SK-N-SH treated with all-trans-retinoic acid at 6 μM for 48 hours (cell line): ENCODE results near the gene FKBP6.
"Not testable (repeated sequence)": the region's sequence is repeated elsewhere in the genome, so short reads cannot be mapped to it uniquely, and the experiment has no call there.

Experiments used
- ATAC-seq: fragments of 200-7000 bp; cut with Tn5 transposase; 3 replicates; pipeline ENCODE4 v1.9.1; 2020; ENCODE audit warnings: mild to moderate bottlenecking, moderate library complexity
- BACH2 ChIP-seq: fragments of 250-450 bp; sonication (Bioruptor Pico); IDR thresholded peaks from 2 replicates; pipeline ENCODE4 v1.9.0; 2021; ENCODE audit warnings: mild to moderate bottlenecking, borderline replicate concordance
- CSDC2 ChIP-seq: fragments of 250-450 bp; sonication (Bioruptor Pico); IDR thresholded peaks from 2 replicates; pipeline ENCODE4 v1.5.0; 2020; ENCODE audit warnings: mild to moderate bottlenecking, moderate library complexity
- ESRRG ChIP-seq: fragments of 250-450 bp; sonication (Bioruptor Pico); IDR thresholded peaks from 2 replicates; pipeline ENCODE4 v1.6.1; 2021; ENCODE audit warnings: mild to moderate bottlenecking
- ISL1 ChIP-seq: fragments of 250-450 bp; sonication (Bioruptor Pico); IDR thresholded peaks from 2 replicates; pipeline ENCODE4 v2.1.2; 2022; ENCODE audit warnings: mild to moderate bottlenecking, moderate library complexity
- OSR1 ChIP-seq: fragments of 250-450 bp; sonication (Bioruptor Pico); IDR thresholded peaks from 2 replicates; pipeline ENCODE4 v1.8.0; 2022; ENCODE audit warnings: moderate library complexity, mild to moderate bottlenecking, inconsistent platforms
- PPARA ChIP-seq: fragments of 250-450 bp; sonication (Bioruptor Pico); IDR thresholded peaks from 2 replicates; pipeline ENCODE4 v1.5.0; 2020; ENCODE audit warnings: mild to moderate bottlenecking, borderline replicate concordance
- TCF4 ChIP-seq: fragments of 250-450 bp; sonication (Bioruptor Pico); IDR thresholded peaks from 2 replicates; pipeline ENCODE4 v1.8.0; 2021; ENCODE audit warnings: mild to moderate bottlenecking, moderate library complexity, borderline replicate concordance
- TOX ChIP-seq: fragments of 250-450 bp; sonication (Bioruptor Pico); IDR thresholded peaks from 2 replicates; pipeline ENCODE4 v1.8.0; 2021; ENCODE audit warnings: mild to moderate bottlenecking, moderate library complexity, borderline replicate concordance
- ZC3H10 ChIP-seq: fragments of 250-450 bp; sonication (Bioruptor Pico); IDR thresholded peaks from 2 replicates; pipeline ENCODE4 v1.5.1; 2021; ENCODE audit warnings: mild to moderate bottlenecking, moderate library complexity
- ZNF8 ChIP-seq: fragments of 450-650 bp; formaldehyde crosslinking; IDR thresholded peaks from 2 replicates; pipeline ENCODE4 v1.5.0; 2020; ENCODE audit warnings: mild to moderate bottlenecking, moderate library complexity
- TF ChIP-seq, protein P1 (sequence below): fragments of 250-450 bp; sonication (Bioruptor Pico); IDR thresholded peaks from 2 replicates; pipeline ENCODE4 v1.5.1; 2020; ENCODE audit warnings: low read depth, mild to moderate bottlenecking, moderate library complexity
- TF ChIP-seq, protein P2 (sequence below): fragments of 250-450 bp; sonication (Bioruptor Pico); IDR thresholded peaks from 2 replicates; pipeline ENCODE4 v1.8.0; 2020; ENCODE audit warnings: mild to moderate bottlenecking, moderate library complexity, borderline replicate concordance
- TF ChIP-seq, protein P3 (sequence below): fragments of 250-450 bp; sonication (Bioruptor Pico); IDR thresholded peaks from 2 replicates; pipeline ENCODE4 v1.8.0; 2021; ENCODE audit warnings: low read depth, mild to moderate bottlenecking, moderate library complexity, borderline replicate concordance

Gene FKBP6

DNA sequence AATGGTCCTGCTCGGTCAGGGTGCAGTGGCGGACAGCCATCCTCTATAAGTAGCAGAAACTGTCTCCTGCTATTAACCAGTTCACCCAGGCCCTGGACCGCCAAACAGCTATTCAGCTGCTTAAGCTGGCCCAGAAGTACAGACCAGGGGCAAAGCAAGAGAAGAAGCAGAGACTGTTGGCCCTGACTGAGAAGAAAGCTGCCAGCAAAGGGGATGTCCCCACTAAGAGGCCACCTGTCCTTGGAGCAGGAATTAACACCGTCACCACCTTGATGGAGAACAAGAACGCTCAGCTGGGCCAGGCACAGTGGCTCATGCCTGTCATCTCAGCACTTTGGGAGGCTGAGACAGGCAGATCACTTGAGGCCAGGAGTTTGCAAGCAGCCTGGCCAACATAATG lies 13.7 kb upstream of the FKBP6 start (continued):
- TF ChIP-seq, protein P1, sequence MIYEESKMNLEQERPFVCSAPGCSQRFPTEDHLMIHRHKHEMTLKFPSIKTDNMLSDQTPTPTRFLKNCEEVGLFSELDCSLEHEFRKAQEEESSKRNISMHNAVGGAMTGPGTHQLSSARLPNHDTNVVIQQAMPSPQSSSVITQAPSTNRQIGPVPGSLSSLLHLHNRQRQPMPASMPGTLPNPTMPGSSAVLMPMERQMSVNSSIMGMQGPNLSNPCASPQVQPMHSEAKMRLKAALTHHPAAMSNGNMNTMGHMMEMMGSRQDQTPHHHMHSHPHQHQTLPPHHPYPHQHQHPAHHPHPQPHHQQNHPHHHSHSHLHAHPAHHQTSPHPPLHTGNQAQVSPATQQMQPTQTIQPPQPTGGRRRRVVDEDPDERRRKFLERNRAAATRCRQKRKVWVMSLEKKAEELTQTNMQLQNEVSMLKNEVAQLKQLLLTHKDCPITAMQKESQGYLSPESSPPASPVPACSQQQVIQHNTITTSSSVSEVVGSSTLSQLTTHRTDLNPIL (CRISPR knock-in tag) = no peak
- TF ChIP-seq PPARA (CRISPR knock-in tag) = no peak
- TF ChIP-seq OSR1 (CRISPR knock-in tag) = no peak
- TF ChIP-seq ZNF8 (CRISPR knock-in tag) = no peak
- TF ChIP-seq ISL1 (CRISPR knock-in tag) = no peak
- TF ChIP-seq, protein P2, sequence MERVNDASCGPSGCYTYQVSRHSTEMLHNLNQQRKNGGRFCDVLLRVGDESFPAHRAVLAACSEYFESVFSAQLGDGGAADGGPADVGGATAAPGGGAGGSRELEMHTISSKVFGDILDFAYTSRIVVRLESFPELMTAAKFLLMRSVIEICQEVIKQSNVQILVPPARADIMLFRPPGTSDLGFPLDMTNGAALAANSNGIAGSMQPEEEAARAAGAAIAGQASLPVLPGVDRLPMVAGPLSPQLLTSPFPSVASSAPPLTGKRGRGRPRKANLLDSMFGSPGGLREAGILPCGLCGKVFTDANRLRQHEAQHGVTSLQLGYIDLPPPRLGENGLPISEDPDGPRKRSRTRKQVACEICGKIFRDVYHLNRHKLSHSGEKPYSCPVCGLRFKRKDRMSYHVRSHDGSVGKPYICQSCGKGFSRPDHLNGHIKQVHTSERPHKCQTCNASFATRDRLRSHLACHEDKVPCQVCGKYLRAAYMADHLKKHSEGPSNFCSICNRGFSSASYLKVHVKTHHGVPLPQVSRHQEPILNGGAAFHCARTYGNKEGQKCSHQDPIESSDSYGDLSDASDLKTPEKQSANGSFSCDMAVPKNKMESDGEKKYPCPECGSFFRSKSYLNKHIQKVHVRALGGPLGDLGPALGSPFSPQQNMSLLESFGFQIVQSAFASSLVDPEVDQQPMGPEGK (CRISPR knock-in tag) = no peak
- TF ChIP-seq, protein P3, sequence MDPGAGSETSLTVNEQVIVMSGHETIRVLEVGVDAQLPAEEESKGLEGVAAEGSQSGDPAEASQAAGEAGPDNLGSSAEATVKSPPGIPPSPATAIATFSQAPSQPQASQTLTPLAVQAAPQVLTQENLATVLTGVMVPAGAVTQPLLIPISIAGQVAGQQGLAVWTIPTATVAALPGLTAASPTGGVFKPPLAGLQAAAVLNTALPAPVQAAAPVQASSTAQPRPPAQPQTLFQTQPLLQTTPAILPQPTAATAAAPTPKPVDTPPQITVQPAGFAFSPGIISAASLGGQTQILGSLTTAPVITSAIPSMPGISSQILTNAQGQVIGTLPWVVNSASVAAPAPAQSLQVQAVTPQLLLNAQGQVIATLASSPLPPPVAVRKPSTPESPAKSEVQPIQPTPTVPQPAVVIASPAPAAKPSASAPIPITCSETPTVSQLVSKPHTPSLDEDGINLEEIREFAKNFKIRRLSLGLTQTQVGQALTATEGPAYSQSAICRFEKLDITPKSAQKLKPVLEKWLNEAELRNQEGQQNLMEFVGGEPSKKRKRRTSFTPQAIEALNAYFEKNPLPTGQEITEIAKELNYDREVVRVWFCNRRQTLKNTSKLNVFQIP (CRISPR knock-in tag) = no peak
- no peak for TF ChIP-seq TCF4 (CRISPR knock-in tag)
- no peak for TF ChIP-seq ZC3H10
- TF ChIP-seq BACH2 (CRISPR knock-in tag) = no peak
- TF ChIP-seq CSDC2 (CRISPR knock-in tag) = no peak

DNA sequence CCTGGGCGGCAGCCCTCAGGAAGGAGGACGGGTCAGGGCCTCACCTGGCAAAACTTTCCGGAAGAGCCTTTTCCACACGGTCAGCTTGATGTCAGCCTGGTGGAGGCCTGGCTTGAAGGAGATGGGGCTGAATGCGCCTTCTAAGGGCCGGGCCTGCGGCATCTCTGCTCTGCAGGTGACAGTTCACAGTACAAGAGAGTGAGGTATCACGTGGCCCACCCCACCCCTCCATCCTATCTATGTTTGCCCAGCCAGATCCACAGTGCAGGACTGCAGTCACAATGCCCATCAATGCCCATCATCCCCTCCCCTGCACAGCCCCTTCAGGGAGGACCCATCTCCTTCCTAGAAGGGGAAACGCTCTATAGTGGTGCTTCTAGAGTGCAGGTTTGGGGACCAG lies 11.4 kb upstream of the FKBP6 start:
- TF ChIP-seq TOX (CRISPR knock-in tag) (no peak), ESRRG (no peak)
- TF ChIP-seq, all 23 proteins: peak for 0
- no peak for ATAC-seq

DNA sequence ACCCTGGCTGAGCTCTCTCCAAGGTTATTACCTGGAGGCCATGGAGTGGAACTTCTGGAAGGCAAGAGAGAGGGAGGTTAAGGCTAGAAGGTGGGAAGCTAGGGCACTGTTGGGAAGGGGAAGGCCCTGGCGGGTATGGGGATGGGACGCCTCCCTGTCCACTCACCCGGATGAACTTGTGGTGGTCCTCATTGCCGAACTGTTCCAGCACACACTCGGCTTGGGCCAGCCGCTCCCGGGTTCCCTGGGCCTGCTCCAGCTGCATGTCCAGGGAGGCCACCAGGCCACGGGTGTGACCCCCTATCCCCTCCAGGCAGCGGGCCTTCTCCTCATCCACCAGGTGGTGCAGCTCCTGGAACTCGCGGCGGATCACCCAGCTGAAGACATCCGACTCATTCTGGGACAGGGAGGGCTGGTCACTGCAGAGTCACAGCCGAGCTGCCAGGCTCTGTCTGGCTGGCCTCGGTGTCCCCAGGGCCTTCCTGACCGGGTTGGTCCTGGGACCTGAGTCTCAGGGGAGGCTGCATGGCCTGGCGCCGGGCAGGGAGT lies 9.2 kb upstream of the FKBP6 start:
- peak; percentile 25; the same call in 2 of the 3 replicates for ATAC-seq

DNA sequence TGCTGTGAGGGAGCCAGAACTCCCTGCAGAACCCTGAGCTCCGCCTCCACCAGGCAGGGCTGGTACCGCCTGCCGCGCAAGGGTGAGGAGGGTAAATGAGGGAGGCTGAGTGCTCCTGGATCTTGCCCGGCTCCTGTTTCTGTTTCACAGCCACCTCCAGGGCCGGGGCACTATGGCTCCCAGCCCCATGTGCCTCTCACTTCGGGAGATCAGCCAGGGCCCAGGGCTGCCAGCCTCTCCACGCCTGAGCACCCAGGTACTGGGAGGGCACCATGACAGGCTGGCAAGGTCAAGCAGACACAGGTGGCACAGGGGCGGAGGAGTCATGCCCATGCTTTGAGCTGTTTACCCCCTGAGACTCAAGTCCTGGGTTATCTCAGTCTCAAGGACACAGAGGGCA lies 8.4 kb upstream of the FKBP6 start:
- ATAC-seq = not testable (repeated sequence)

DNA sequence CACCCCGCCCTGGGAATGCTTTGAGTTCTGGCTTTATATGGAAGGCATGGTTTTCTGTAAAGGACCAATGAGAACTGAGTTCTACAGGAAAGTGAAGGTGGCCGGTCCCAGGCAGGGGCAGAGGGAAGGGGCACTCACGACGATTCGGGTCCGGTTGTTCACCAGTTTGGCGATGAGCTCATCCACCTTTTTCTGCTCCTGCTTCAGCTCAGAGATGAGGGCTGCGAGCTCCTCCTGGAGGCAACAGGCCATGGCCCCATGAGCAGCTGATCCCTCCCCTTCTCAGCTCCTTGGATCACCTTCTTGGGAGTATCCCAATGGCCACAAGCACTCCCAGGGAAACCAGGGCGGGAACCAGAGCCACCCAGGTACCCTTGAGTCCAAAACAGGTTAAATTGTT lies 8.0 kb upstream of the FKBP6 start:
- not testable (repeated sequence) for ATAC-seq

DNA sequence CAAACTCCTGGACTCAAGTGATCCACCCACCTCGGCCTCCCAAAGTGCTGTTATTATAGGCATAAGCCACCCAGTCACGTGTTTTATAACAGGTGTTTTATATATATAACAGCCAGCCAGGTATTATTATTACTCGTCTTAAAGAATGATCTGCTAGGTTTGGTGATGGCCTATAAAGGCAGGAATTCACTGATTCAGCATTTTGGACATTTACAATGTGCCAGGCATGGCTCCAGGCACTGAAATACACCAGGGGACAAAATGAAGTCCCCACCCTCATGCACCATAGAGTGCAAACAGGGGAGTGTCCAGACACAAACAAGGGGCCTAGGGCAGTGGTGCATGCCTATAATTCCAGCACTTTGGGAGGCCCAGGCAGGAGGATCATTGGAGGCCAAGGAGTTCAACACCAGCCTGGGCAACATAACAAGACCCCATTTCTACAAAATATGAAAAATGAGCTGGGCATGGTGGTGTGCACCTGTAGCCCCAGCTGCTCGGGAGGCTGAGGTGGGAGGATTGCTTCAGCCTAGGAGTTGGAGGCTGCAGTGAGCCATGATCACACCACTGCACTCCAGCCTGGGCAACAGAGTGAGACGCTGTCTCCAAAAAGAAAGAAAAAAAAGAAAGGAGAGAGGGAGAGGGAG lies 4.4 kb upstream of the FKBP6 start:
- not testable (repeated sequence) for ATAC-seq

DNA sequence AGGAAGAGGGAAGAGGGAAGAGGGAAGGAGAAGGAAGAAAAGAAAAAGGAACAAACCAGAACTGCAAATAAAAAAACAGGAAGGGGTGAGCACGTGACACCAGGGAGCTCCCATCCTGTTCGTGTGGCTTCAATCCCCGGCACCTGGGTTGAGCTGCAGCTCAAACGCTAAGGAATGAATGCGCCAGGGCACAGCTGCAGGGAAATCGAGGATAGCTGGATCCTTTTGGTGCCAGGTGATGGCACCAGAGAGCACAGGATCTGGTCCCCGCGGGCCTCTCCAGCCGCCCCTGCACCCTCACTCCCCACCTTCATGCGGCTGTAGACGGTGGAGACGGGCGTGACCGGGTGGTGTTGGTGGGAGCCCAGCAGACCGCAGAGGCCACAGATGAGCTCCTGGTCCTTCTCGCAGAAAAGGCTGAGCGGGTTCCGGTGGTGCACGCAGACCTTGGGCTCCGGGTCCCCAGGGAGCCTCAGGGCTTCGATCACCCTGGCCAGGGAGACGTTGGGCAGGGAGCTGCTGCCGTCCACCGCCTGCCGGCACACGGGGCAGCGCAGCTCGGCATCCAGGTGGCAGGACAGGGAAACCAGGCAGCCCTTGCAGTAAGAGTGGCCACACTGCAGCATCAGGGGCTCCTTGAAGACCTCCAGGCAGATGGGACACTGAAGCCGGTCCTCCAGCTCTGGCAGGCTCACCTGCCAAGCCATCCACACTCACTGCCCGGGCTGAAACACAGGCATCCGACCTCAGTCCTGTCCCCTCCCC lies 3.7 kb upstream of the FKBP6 start:
- peak; percentile 93 for ATAC-seq

DNA sequence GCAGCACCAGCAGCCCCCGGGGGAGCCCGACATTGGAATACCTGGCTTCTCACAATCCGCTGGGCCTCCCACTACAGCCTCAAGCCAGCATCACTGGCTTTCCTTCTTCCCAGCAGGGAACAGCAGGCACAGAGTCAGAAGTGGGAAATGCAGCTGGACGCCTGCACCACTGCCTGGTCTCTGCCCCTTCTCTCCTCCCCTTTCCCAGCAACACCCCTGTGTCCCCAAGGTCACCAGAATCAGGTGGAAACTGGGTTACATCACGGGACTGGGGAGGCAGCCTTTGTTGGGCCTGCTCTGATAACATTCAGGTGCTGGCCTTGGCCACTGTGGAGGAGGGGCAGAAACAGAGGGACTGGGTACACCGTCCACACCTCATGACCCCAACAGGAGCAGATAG lies 2.5 kb upstream of the FKBP6 start:
- not testable (repeated sequence) for ATAC-seq

DNA sequence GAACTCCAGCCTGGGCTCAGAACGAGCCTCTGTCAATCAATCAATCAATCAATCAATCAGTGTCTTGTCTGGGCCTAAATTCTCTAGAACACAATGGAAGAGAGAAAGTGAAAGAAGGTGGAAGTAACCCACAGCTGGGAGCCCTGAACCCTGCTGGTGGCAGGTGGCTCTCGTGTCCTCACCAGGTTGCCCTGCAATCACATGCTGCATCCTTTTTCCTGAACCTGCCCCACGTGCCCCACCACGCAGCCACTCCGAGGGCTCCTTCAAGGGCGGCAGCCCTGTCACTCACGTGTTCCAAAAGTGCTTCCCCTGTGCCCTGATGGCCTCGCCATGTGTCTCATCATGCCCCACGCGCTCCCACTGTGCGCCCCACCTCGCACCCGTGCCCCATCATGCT lies 512 bp upstream of the FKBP6 start:
- ATAC-seq = not testable (repeated sequence)
